ENCODE results near the gene USP6NL. TPM values are rescaled to one million over a fixed set of nuclear protein-coding genes. Genes with fewer than 3 reads are reported as not detected.

USP6NL gene
- total and polyA plus RNA-seq, 9 of the 15 experiments (the other 6 are each of a cell fraction or from before 2014, with no cell fraction given), result 3.2 to 26.6 (median 19.8) TPM

GRCh38 chr10:11612021-11613001, 861 bp upstream of the USP6NL start (continued):
- TF ChIP-seq WHSC1 (IDR thresholded peaks at IDR 0.05; ENCODE audit: low read length) (no peak), STAG1 (CRISPR knock-in tag; IDR thresholded peaks at IDR 0.05; ENCODE audit: borderline replicate concordance) (no peak), UBTF (IDR thresholded peaks at IDR 0.05; ENCODE audit: borderline replicate concordance in 1 of 2, low read depth in 2 of 2, low read length in 2 of 2) (peak; percentile 34 to 85; a peak in 3 of 4 replicates), MITF (IDR thresholded peaks at IDR 0.05) (peak; percentile 56; the same call in 1 of the 2 replicates), HMG20B (CRISPR knock-in tag; IDR thresholded peaks at IDR 0.05) (no peak), DIDO1 (tag; IDR thresholded peaks at IDR 0.05; ENCODE audit: low read depth) (no peak), E2F1 (CRISPR knock-in tag; IDR thresholded peaks at IDR 0.05) (no peak), KDM1A (IDR thresholded peaks at IDR 0.05) (peak; percentile 83 to 90), CREB1 (IDR thresholded peaks at IDR 0.05) (no peak; the same call in none of the 2 replicates), CREB1 (CRISPR knock-in tag; IDR thresholded peaks at IDR 0.05) (0 out of 2 replicates have a peak, but pooled peaks have one; percentile 42), NCOR1 (IDR thresholded peaks at IDR 0.05) (peak; percentile 95), SNRNP70 (optimal IDR thresholded peaks at IDR 0.05; ENCODE audit: low read depth, low read length) (no peak), DACH1 (IDR thresholded peaks at IDR 0.05; ENCODE audit: partially characterized antibody) (peak; percentile 91), JUND (IDR thresholded peaks at IDR 0.05; ENCODE audit: borderline replicate concordance, low read depth, low read length) (peak; percentile 75), JUND (tag; IDR thresholded peaks at IDR 0.05; ENCODE audit: borderline replicate concordance, low read depth, low read length) (peak; percentile 51; the same call in 1 of the 3 replicates), ZNF436 (CRISPR knock-in tag; IDR thresholded peaks at IDR 0.05) (no peak), ZNF280A (IDR thresholded peaks at IDR 0.05; ENCODE audit: low read depth, partially characterized antibody) (no peak), KLF16 (IDR thresholded peaks at IDR 0.05) (peak; percentile 87), E2F4 (CRISPR knock-in tag; IDR thresholded peaks at IDR 0.05; ENCODE audit: low read depth) (no peak)
